HTERT RPE-1 (cell line): ENCODE measurements around the gene TFAM.
"Not testable (repeated sequence)": the region's sequence is repeated elsewhere in the genome, so short reads cannot be mapped to it uniquely, and the experiment has no call there.

Source experiments
- in situ Hi-C: fragments of 300-500 bp; cut with MboI; formaldehyde crosslinking; loops from 4 replicates; pipeline ENCODE4 v1.14.3; 2020; ENCODE audit warnings: low sequenced_read_pairs

TFAM gene

GRCh38 chr10:58372607-58373441 is 12.4 kb upstream of the TFAM start:
- in situ Hi-C loops = no loop called here

DNA sequence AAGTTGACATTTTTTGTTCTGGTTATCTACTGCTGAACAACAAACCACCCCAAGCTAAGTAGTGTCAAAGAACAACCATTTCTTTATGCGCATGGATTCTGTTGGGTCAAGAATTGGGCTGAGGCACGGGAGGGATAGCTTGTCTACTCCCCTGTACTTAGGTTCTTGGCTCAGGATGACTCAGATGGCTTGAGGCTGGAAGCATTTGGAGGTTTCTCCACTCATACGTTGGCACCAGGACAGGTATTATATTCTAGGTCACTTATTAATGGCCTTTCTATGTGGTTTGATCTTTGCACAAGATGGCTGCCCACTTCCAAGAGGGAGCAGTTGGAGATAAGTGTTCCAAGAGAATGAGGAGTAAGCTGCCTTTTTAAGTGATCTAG is 11.8 kb upstream of the TFAM start:
- in situ Hi-C loops = no loop called here

GRCh38 chr10:58382489-58382995 is 2.7 kb upstream of the TFAM start:
- in situ Hi-C loops = no loop called here

GRCh38 chr10:58384095-58384494 is 1.1 kb upstream of the TFAM start:
- in situ Hi-C loops = no loop called here

GRCh38 chr10:58384544-58384998 is 639 bp upstream of the TFAM start:
- in situ Hi-C loops = no loop called here

GRCh38 chr10:58385784-58386112 is 538 bp downstream of the TFAM start:
- in situ Hi-C loops = no loop called here

DNA sequence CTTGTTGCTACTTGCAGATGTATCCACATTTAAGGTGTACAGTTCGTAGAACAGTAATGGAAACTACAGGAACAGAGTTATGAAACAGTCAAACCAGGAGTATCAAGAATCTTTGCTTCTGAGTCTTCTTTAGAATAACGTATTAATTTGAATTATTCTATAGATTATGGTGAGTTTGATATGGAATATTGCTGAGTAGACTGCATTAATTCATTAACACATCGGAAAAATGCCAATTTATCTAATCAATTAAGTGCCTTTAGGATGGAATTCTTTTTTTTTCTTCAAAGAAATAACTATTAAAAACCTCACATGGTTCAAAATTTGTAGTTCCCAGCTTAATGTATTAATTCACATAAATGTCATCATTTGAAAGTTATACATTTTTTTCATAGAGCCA is 3.8 kb downstream of the TFAM start:
- in situ Hi-C loops = no loop called here

GRCh38 chr10:58393317-58393716 is 8.1 kb downstream of the TFAM start:
- in situ Hi-C loops = no loop called here

DNA sequence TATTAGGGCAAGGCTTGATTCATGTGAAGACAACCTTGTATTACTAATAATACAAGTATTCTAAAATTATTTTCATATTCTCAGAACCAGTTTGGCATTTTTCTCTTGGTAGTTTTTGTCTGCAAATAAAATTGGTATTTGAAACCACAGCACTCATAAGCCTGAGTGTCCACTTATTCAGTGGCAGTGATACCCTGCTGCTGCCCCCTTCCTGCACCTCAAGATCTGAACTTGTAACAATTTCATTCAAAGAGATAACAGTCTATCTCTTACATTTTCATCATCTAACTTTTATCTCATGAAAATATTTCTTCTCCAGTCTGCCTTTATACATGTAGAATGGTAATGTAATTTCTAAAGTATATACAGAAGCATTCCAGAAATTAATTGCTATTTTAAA is 9.3 kb downstream of the TFAM start:
- in situ Hi-C loops = no loop called here

GRCh38 chr10:58396057-58396456 is 10.8 kb downstream of the TFAM start:
- in situ Hi-C loops = no loop called here

- in situ Hi-C loops = no loop called here
Observed at GRCh38 chr10:58397830-58398229, 12.6 kb downstream of the TFAM start.

GRCh38 chr10:58399410-58399809 is 14.2 kb downstream of the TFAM start:
- in situ Hi-C loops = no loop called here

DNA sequence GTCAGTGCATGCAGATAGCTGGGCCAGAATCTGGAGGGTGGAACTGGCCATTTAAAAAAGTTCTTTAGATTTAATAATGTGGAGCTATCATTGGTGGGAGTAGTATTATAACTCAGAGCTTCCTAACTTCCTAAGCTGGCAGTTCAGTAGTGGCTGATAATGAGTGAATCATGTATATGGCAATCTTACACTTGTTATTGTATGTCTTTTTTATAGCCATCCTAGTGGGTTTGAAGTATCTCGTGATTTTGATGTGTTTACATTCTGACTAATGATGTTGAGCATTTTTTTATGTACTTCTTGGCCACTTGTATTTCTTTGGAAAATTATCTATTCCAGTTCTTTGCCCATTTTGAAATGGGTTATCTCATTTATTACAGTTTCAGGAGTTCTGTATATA is 15.4 kb downstream of the TFAM start:
- in situ Hi-C loops = no loop called here

- in situ Hi-C loops = no loop called here
Observed at GRCh38 chr10:58404001-58404400, 18.8 kb downstream of the TFAM start.

DNA sequence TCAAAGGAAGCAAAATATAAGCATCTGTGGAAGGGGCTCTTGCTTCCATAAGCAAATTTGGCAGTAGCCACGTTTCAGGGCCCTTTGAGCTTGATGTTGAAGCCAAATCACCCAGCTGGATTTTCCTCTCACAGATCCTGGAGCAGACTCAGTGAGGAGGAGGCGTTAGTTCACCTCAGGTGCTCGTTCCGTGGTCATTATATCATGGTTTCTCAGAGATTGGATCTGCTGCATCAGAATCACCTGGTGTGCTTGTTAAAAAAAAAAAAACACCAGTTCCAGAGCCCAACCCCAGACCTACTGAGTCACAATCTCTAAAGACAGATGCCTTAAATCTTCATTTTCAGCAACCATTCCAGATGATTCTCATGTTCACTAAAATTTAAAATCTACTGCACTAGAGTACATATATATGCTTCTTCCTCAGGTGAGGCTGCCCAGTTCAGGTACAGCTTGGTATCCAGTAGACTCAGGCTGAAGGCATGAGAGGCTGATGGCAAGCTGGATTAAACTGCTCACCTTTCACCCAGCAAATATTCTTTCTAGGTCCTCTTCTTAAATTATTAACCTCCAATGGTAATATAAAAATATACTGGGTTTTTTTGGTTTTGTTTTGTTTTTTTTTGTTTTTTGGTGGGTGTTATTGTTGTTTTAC is 24.9 kb downstream of the TFAM start:
- in situ Hi-C loops = no loop called here

DNA sequence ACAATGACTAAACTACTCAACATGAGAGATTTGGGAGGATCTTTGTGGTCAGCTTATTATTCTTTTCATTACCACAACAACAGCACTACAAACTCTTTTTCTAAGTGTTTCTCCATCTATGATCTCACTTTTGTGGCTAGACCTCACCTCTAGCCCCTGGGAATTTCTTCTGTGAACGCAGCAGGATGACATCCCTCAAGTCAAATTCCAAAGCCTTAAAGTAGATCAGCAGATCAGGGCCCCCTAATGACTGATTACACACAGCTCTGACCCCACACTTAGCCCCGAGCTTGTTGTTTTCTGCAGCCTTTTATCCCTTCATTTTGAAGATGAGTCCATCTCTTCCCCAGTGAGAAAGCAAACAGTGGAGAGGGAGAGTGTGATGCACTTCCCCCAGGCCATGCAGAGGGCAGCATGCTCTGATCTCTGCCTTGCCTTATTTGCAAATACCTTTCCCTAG is 27.3 kb downstream of the TFAM start:
- in situ Hi-C loops = no loop called here

GRCh38 chr10:58414270-58415041 is 29.2 kb downstream of the TFAM start:
- in situ Hi-C loops = no loop called here

DNA sequence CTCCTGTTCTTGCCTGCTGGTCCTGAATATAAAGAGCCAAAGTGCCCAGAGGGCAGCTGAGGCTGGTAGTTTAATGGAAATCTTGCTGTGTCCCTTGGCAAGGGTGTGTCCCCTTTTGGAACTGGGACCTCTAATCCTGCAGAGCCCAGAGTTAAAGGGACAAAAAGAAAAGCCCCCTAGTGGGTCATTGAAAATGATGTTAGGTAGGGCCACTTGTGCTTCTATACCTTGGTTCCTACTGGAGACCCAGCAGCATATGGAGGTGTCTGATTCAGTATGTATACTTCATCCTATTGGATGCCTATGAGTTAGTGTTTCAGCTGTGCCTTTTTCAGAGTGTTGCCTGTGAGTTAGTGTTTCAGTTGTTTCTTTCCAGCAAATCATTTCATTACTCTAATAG is 30.5 kb downstream of the TFAM start:
- in situ Hi-C loops = no loop called here

- in situ Hi-C loops = not testable (repeated sequence)
Observed at GRCh38 chr10:58417902-58418301, 32.7 kb downstream of the TFAM start.

DNA sequence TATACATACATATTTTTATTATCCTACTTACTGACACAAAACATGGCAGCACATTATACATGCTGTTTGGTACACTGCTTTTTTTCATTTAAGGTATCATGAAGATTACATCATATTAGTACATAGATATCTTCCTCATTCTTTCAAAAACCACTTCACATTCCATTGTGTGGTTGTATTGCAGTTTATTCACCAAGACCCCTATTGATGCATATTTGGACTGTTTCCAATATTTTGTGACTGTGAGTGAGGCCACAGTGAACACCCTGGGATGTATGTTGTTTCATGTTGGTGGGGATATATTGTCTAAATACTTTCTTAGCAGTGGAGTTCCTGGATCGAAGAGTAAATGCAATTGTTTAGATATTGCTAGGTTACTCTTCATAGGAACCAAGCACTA is 39.0 kb downstream of the TFAM start:
- in situ Hi-C loops = no loop called here

DNA sequence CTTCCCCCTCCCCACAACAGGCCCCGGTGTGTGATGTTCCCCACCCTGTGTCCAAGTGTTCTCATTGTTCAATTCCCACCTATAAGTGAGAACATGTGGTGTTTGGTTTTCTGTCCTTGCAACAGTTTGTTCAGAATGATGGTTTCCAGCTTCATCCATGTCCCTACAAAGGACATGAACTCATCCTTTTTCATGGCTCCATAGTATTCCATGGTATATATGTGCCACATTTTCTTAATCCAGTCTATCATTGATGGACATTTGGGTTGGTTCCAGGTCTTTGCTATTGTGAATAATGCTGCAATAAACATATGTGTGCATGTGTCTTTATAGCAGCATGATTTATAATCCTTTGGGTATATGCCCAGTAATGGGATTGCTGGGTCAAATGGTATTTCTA is 43.2 kb downstream of the TFAM start:
- in situ Hi-C loops = not testable (repeated sequence)

GRCh38 chr10:58431903-58432302 is 46.7 kb downstream of the TFAM start:
- in situ Hi-C loops = no loop called here
